Measurements from ENCODE around the gene SAMD14.

SAMD14 gene

GRCh38 chr17:50114849-50115357 is 15.1 kb downstream of the SAMD14 start:
- DNase-seq: peak in 19 of 58 donors; percentile 6 to 47 (median 21)

- DNase-seq: no peak
Observed at GRCh38 chr17:50114401-50114800, 15.6 kb downstream of the SAMD14 start.

- DNase-seq: no peak
Observed at GRCh38 chr17:50113624-50114320, 16.2 kb downstream of the SAMD14 start.

- DNase-seq: peak in 2 of 58 donors; percentile 23 to 28
Observed at GRCh38 chr17:50112694-50113093, 17.3 kb downstream of the SAMD14 start.

GRCh38 chr17:50111673-50112655 is 18.0 kb downstream of the SAMD14 start:
- peak in 35 of 58 donors; percentile 11 to 70 (median 35) for DNase-seq

- peak in 4 of 58 donors; percentile 14 to 38 (median 22) for DNase-seq
Observed at GRCh38 chr17:50110591-50111349, 19.2 kb downstream of the SAMD14 start.

GRCh38 chr17:50109785-50110184 is 20.2 kb downstream of the SAMD14 start:
- no peak for DNase-seq

GRCh38 chr17:50109207-50109606 is 20.8 kb downstream of the SAMD14 start:
- no peak for DNase-seq

- DNase-seq: peak in 1 of 58 donors; percentile 37
Observed at GRCh38 chr17:50108556-50108955, 21.4 kb downstream of the SAMD14 start.

GRCh38 chr17:50107790-50108414 is 22.1 kb downstream of the SAMD14 start:
- no peak for DNase-seq

- DNase-seq: no peak
Observed at GRCh38 chr17:50106393-50107131, 23.4 kb downstream of the SAMD14 start.

GRCh38 chr17:50105811-50106210 is 24.1 kb downstream of the SAMD14 start:
- no peak for DNase-seq

GRCh38 chr17:50103941-50104340 is 26.0 kb downstream of the SAMD14 start:
- no peak for DNase-seq

GRCh38 chr17:50103252-50103651 is 26.7 kb downstream of the SAMD14 start:
- DNase-seq: no peak

- DNase-seq: peak in 47 of 58 donors; percentile 16 to 80 (median 53)
Observed at GRCh38 chr17:50102164-50102991, 27.6 kb downstream of the SAMD14 start.

- DNase-seq: peak in 27 of 58 donors; percentile 26 to 77 (median 52)
Observed at GRCh38 chr17:50101346-50102163, 28.4 kb downstream of the SAMD14 start.

- peak in 18 of 58 donors; percentile 34 to 80 (median 58) for DNase-seq
Observed at GRCh38 chr17:50100921-50101345, 29.0 kb downstream of the SAMD14 start.

- no peak for DNase-seq
Observed at GRCh38 chr17:50100480-50100883, 29.5 kb downstream of the SAMD14 start.
